PFSK-1 (cell line): ENCODE results near the gene PDCD7.

Experiments
- POLR2AphosphoS5 ChIP-seq: IDR thresholded peaks from 2 replicates; pipeline ENCODE4 v1.6.1; 2012; ENCODE audit warnings: low read depth, mild to moderate bottlenecking, control low read depth, low read length, moderate library complexity
- REST ChIP-seq, 2 experiments: IDR thresholded peaks; 2 replicates each; pipeline versions ENCODE4 v1.6.1 to v1.8.0; 2011 to 2012; ENCODE audit warnings: low read depth in 2 of 2, low read length in 2 of 2, control low read depth in 1 of 2, inconsistent platforms in 1 of 2, mild to moderate bottlenecking in 1 of 2, moderate library complexity in 1 of 2; ENCODE audit not compliant: insufficient read depth in 1 of 2
- TAF1 ChIP-seq: IDR thresholded peaks from 2 replicates; pipeline ENCODE4 v1.6.1; 2012; ENCODE audit warnings: low read length, control low read depth, borderline replicate concordance; ENCODE audit not compliant: insufficient read depth

- no peak for TF ChIP-seq REST (IDR thresholded peaks at IDR 0.05; ENCODE audit: insufficient read depth in 1 of 2, low read depth in 2 of 2, low read length in 2 of 2)
- TF ChIP-seq POLR2AphosphoS5 = no peak
- TF ChIP-seq TAF1 = no peak
Observed at GRCh38 chr15:65102912-65103311, 30.7 kb downstream of the PDCD7 start.
